Measurements from ENCODE around the gene NUP85.

Gene NUP85

GRCh38 chr17:75174996-75175395 lies 30.5 kb upstream of the NUP85 start:
- H3K27ac ChIP-seq = no peak overlapping the region
- TF ChIP-seq CTCF (conservative IDR thresholded peaks at IDR 0.05) = no peak

- TF ChIP-seq CTCF (conservative IDR thresholded peaks at IDR 0.05) = no peak
- no peak overlapping the region for H3K27ac ChIP-seq
Measured at GRCh38 chr17:75176625-75177024, 28.9 kb upstream of the NUP85 start.

GRCh38 chr17:75178453-75178852 lies 27.0 kb upstream of the NUP85 start:
- H3K27ac ChIP-seq = no peak overlapping the region
- no peak for TF ChIP-seq CTCF (conservative IDR thresholded peaks at IDR 0.05)

GRCh38 chr17:75181110-75181509 lies 24.4 kb upstream of the NUP85 start:
- no peak for TF ChIP-seq CTCF (conservative IDR thresholded peaks at IDR 0.05)
- H3K27ac ChIP-seq = peak overlapping the region; percentile 99

GRCh38 chr17:75181608-75182318 lies 23.7 kb upstream of the NUP85 start:
- no peak for TF ChIP-seq CTCF (conservative IDR thresholded peaks at IDR 0.05)
- peak overlapping the region; percentile 99 for H3K27ac ChIP-seq

GRCh38 chr17:75182319-75182568 lies 23.2 kb upstream of the NUP85 start:
- TF ChIP-seq CTCF (conservative IDR thresholded peaks at IDR 0.05) = no peak; the same call in 1 of the 2 replicates
- H3K27ac ChIP-seq = peak overlapping the region; percentile 99

GRCh38 chr17:75182569-75183436 lies 22.7 kb upstream of the NUP85 start, which contains the start of gene SUMO2:
Gene SUMO2 (minus strand): TSS chr17:75182959. CDS start chr17:75182834, 125 bp downstream.
- H3K27ac ChIP-seq = peak within 1 kb of the TSS; percentile 99
- peak; percentile 36; the same call in 1 of the 2 replicates for TF ChIP-seq CTCF (conservative IDR thresholded peaks at IDR 0.05)
